KOPT-K1 (cell line): ENCODE data around the gene HOXA2.

Experiments used
- H3K27ac ChIP-seq: fragments of 200-600 bp; sonication (generic); 2 replicates; pipeline ENCODE4 v1.5.1; 2016; ENCODE audit warnings: antibody characterized with exemption, mild to moderate bottlenecking, low read depth, low read length; ENCODE audit not compliant: poor library complexity, severe bottlenecking
- H3K36me3 ChIP-seq: fragments of 200-600 bp; sonication (generic); 2 replicates; pipeline ENCODE4 v1.5.1; 2017; ENCODE audit warnings: antibody characterized with exemption, mild to moderate bottlenecking, low read length, moderate library complexity; ENCODE audit not compliant: insufficient read depth
- H3K9me3 ChIP-seq: fragments of 200-600 bp; sonication (generic); 2 replicates; pipeline ENCODE4 v1.5.1; 2017; ENCODE audit warnings: antibody characterized with exemption, low read length, mild to moderate bottlenecking; ENCODE audit not compliant: insufficient read depth, poor library complexity, severe bottlenecking

HOXA2 gene

GRCh38 chr7:27143950-27144780 is 41.7 kb upstream of the HOXA2 start:
- Histone ChIP-seq H3K27ac (no peak overlapping the region), H3K9me3 (peaks cover 20% of the 10 kb centered on the region), H3K36me3 (no peaks in the 10 kb centered on the region)

- H3K9me3 ChIP-seq, result peaks cover 20% of the 10 kb centered on the region
- no peaks in the 10 kb centered on the region for H3K36me3 ChIP-seq
- H3K27ac ChIP-seq, result no peak within 1 kb of the TSS
Observed at GRCh38 chr7:27143023-27143949, 40.8 kb upstream of the HOXA2 start, which contains the start of gene HOXA5. HOXA5 (minus strand) TSS chr7:27143681; CDS start chr7:27143607, 74 bp downstream.

GRCh38 chr7:27142580-27143022 is 40.1 kb upstream of the HOXA2 start:
- Histone ChIP-seq H3K36me3 (no peaks in the 10 kb centered on the region), H3K27ac (no peak overlapping the region), H3K9me3 (peaks cover 20% of the 10 kb centered on the region)

- peaks cover 20% of the 10 kb centered on the region for H3K9me3 ChIP-seq
- H3K27ac ChIP-seq, result no peak overlapping the region
- H3K36me3 ChIP-seq, result no peaks in the 10 kb centered on the region
Observed at GRCh38 chr7:27141923-27142579, 39.6 kb upstream of the HOXA2 start.

GRCh38 chr7:27141137-27141922 is 38.8 kb upstream of the HOXA2 start:
- Histone ChIP-seq H3K9me3 (peaks cover 20% of the 10 kb centered on the region), H3K27ac (no peak overlapping the region), H3K36me3 (no peaks in the 10 kb centered on the region)

GRCh38 chr7:27140126-27140857 is 37.8 kb upstream of the HOXA2 start:
- Histone ChIP-seq H3K27ac (no peak overlapping the region), H3K9me3 (peaks cover 20% of the 10 kb centered on the region), H3K36me3 (no peaks in the 10 kb centered on the region)

GRCh38 chr7:27139334-27140125 is 37.0 kb upstream of the HOXA2 start:
- H3K36me3 ChIP-seq, result no peaks in the 10 kb centered on the region
- peaks cover 14% of the 10 kb centered on the region for H3K9me3 ChIP-seq
- H3K27ac ChIP-seq, result no peak overlapping the region

GRCh38 chr7:27138985-27139333 is 36.5 kb upstream of the HOXA2 start:
- Histone ChIP-seq H3K9me3 (peaks cover 8% of the 10 kb centered on the region), H3K27ac (no peak overlapping the region)

GRCh38 chr7:27138472-27138871 is 36.0 kb upstream of the HOXA2 start:
- Histone ChIP-seq H3K36me3 (no peaks in the 10 kb centered on the region), H3K27ac (no peak overlapping the region)

More at GRCh38 chr7:27138985-27139333, 36.5 kb upstream of the HOXA2 start:
- no peaks in the 10 kb centered on the region for H3K36me3 ChIP-seq

GRCh38 chr7:27137640-27138315 is 35.3 kb upstream of the HOXA2 start:
- Histone ChIP-seq H3K36me3 (no peaks in the 10 kb centered on the region), H3K9me3 (no peaks in the 10 kb centered on the region), H3K27ac (no peak overlapping the region)

More at GRCh38 chr7:27138472-27138871, 36.0 kb upstream of the HOXA2 start:
- H3K9me3 ChIP-seq, result peaks cover 3% of the 10 kb centered on the region

GRCh38 chr7:27134392-27134791 is 31.9 kb upstream of the HOXA2 start:
- Histone ChIP-seq H3K9me3 (peaks cover 12% of the 10 kb centered on the region), H3K27ac (no peak overlapping the region), H3K36me3 (no peaks in the 10 kb centered on the region)

- H3K27ac ChIP-seq, result no peak overlapping the region
- H3K9me3 ChIP-seq, result peaks cover 12% of the 10 kb centered on the region
- H3K36me3 ChIP-seq, result no peaks in the 10 kb centered on the region
Observed at GRCh38 chr7:27133409-27134231, 31.1 kb upstream of the HOXA2 start.
